Thymus (tissue), 14 donors: ENCODE data around the gene PARD3. TPM values are rescaled to one million over a fixed set of nuclear protein-coding genes. Genes with fewer than 3 reads are reported as not detected.

ENCODE experiments used
- DNase-seq, 9 donors: peaks; one replicate each; pipeline ENCODE4 v3.0.0-alpha.2; 2013; ENCODE audit warnings: low spot score in 9 of 9, low read depth in 6 of 9, missing footprints in 1 of 9
- H3K27ac ChIP-seq, 2 donors: one replicate each; pipeline ENCODE4 v1.5.1; 2013; ENCODE audit warnings: control low read depth in 1 of 2, low read depth in 1 of 2, low read length in 1 of 2, mild to moderate bottlenecking in 1 of 2, moderate library complexity in 1 of 2
- H3K27me3 ChIP-seq, 2 donors: one replicate each; pipeline ENCODE4 v1.5.1; 2013; ENCODE audit warnings: low read length in 1 of 2; ENCODE audit not compliant: control insufficient read depth in 2 of 2, insufficient read depth in 1 of 2
- H3K36me3 ChIP-seq, 2 donors: one replicate each; pipeline ENCODE4 v1.5.1; 2013; ENCODE audit warnings: low read length in 1 of 2, mild to moderate bottlenecking in 1 of 2, moderate library complexity in 1 of 2; ENCODE audit not compliant: control insufficient read depth in 2 of 2, insufficient read depth in 2 of 2
- H3K4me1 ChIP-seq, 2 donors: one replicate each; pipeline ENCODE4 v1.5.1; 2013; ENCODE audit warnings: low read length in 2 of 2; ENCODE audit not compliant: control insufficient read depth in 2 of 2, insufficient read depth in 2 of 2
- H3K4me3 ChIP-seq, 2 donors: one replicate each; pipeline ENCODE4 v1.5.1; 2013; ENCODE audit warnings: low read length in 2 of 2, control low read depth in 1 of 2, mild to moderate bottlenecking in 1 of 2
- H3K9me3 ChIP-seq, 2 donors: one replicate each; pipeline ENCODE4 v1.5.1; 2013; ENCODE audit warnings: low read length in 1 of 2, mild to moderate bottlenecking in 1 of 2; ENCODE audit not compliant: control insufficient read depth in 2 of 2, insufficient read depth in 1 of 2
- WGBS: extraction: QIAGEN DNeasy Blood & Tissue Kit; methylation state at CpG from one replicate; pipeline ENCODE4 v1.1.7; 2013; 5-methylcytosine and 5-hydroxymethylcytosine counted together
- long read RNA-seq, 10 donors: transcript quantifications; one replicate each; lab custom pipeline, GENCODE V29; 2026
- polyA plus RNA-seq: library from polyadenylated mRNA; stranded (reverse); fragments of 200-250 nt; gene quantifications from one replicate; pipeline ENCODE4 v1.2.3, GENCODE V29; 2013
- total RNA-seq: library from RNA; stranded (reverse); fragments of 120-200 nt; gene quantifications from one replicate; pipeline ENCODE4 v1.2.4, GENCODE V29; 2013
- donor health status: healthy.

Gene PARD3
- total RNA-seq (23.5 TPM), polyA plus RNA-seq (13.3 TPM)
- long read RNA-seq, donor 1: 0 reads
- long read RNA-seq, donor 2: 0 reads
- long read RNA-seq, donor 3: 0 reads
- long read RNA-seq, donor 4: 0 reads
- long read RNA-seq, donor 5: 0 reads
- long read RNA-seq, donor 6: 0 reads
- long read RNA-seq, donor 7: 0 reads
- long read RNA-seq, donor 8: 0 reads
- long read RNA-seq, donor 9: 0 reads
- long read RNA-seq, donor 10: 0 reads

DNA sequence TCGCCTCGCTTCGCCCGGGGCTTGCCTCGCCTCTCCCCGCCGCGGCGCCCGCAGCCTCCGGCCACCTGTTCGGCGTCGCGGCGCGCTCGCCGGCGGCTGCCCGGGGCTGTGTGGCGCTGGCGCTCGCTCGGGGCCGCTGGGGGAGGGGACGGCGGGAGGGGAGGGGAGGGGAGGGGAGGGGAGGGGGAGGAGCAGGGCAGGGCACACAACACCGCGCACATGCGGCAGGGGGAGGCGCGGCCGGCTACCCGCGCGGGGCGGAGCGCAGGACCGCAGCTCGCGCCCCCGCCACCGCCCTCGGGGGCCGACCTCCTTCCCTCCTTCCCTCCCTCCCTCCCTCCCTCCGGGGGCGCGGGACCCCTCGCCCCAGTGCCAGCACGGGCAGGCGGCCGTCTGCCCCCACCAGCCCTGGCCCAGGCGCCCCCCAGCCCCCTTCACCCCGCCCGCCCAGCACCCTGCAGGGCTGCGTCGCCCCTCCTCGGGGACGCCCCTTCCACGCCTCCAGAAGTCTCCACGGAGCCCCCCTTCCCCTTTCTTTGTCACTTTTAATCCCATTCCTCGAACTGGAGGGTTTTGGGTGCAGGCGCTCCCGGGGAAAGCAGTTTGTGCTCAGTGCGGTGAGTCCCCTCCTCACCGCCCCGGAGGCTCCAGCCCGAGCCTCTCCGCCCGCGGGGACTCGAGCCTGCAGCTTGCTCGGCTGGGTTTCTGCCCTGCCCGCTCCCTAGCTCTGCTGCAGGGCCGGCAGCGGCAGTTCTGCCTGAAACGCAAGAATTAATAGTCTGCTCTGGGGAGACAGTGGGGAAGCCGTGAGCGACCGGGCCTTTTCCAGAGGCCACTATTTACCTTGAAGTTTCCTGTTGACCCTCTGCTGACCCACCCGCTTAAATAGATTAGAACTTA, at the start of gene PARD3:
Gene PARD3 (minus strand): TSS at position 112 of the 900 bp plus-strand sequence. CDS start 301 bp downstream, outside the sequence.
- WGBS: under 1% methylated on average over 78 of the region's 82 CpGs
- Histone ChIP-seq H3K9me3 (peaks cover 0 to 5% of the 10 kb centered on the region in 2 donors), H3K36me3 (no peaks in the 10 kb centered on the region), H3K4me3 (peak within 1 kb of the TSS; percentile 65 to 73), H3K27ac (peak within 1 kb of the TSS in 1 of 2 donors; percentile 68), H3K27me3 (peaks cover 33 to 41% of the 10 kb centered on the region in 2 donors), H3K4me1 (peaks cover 12 to 25% of the 10 kb centered on the region in 2 donors)
- DNase-seq: peak in 3 of 9 donors; percentile 59 to 72 (median 68)

DNA sequence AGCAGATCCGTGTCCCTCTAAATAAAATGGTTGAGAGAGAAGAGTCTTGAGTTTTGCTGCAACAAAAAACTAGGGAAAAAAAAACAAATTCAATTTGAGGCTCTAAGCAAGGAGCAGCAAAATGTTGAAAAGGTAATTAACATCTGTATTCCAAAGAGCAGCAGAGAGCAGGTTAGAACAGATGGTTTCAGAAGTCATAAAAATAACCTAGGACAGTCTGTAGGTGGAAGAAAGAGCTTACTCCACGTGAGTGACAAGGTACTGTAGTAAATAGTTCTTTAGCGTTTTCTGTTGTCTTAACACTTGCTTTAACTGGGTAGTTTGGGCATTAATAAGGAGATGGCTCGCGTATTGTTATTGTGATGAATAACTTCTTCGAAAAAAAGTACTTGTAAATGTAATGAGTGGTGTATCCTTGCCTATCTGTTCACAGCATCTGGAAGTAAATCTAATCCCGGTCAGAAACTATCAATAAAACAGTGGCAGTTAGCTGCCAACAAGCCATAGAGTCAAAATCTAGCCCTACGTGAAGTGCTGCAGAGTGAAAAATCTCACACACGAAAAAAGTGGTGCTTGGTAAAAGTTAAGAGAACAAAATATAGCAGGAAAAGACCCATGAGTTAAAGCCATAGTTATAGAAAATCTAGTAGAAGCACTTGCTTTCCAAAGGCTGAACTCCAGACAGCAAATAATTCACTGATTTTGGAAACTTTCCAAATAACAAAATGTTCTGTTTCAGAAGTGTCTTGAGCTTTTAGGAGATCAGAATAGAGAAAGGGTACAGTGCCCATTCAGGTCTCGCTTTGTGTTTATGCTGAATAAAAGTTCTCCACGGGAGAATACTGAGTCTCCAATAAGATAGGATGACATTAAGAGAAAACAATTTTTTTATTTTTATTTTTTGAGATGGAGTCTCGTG, 49.3 kb upstream of the PARD3 start:
- 71% methylated on average over 12 of the region's 12 CpGs for WGBS
- no peaks in the 10 kb centered on the region for H3K27me3 ChIP-seq
- peaks cover 17 to 36% of the 10 kb centered on the region in 2 donors for H3K4me1 ChIP-seq
- no peak overlapping the region for H3K27ac ChIP-seq
- H3K9me3 ChIP-seq: no peaks in the 10 kb centered on the region
- no peaks in the 10 kb centered on the region for H3K36me3 ChIP-seq
- DNase-seq: peak in 1 of 9 donors; percentile 23
- no peak overlapping the region for H3K4me3 ChIP-seq

- no peak overlapping the region for H3K4me3 ChIP-seq
- H3K9me3 ChIP-seq: no peaks in the 10 kb centered on the region
- no peak overlapping the region for H3K27ac ChIP-seq
- peaks cover 11 to 30% of the 10 kb centered on the region in 2 donors for H3K4me1 ChIP-seq
- no peaks in the 10 kb centered on the region for H3K36me3 ChIP-seq
- H3K27me3 ChIP-seq: no peaks in the 10 kb centered on the region
- no peak for DNase-seq
- WGBS: 97% methylated on average over 3 of the region's 3 CpGs
Measured at GRCh38 chr10:34862892-34863291, 47.8 kb upstream of the PARD3 start.

DNA sequence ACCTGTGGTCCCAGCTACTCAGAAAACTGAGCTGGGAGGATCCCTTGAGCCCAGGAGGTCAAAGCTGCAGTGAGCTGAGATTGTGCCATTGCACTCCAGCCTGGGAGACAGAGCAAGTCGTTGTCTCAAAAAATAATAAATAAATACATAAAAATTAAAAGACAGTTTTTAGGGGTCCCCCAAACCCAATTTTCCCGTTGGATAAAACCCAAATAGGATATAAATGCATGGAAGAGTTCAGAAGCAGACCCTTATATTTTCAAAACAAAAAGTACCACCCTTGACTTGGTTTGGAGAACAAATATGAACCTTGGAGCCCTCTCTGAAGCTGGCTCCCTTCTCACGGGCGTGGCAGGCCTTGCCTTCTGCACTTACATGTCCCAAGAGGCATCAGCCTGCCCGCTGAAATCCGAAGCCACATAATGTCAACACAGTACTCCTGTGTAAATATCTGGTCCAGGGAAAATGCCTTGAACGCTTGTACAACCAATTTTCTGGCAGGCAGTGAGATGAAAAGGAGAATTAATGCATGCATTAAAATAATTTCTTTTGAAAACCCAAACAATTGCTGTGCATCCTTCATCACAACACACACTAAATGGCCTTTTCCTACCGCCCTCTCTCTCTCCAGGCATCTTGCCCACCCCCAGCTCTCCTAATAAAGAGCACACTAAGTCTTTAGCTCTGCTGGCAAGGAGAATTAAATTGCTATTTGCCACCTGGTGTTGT, 46.4 kb upstream of the PARD3 start:
- peaks cover 8 to 23% of the 10 kb centered on the region in 2 donors for H3K4me1 ChIP-seq
- no peaks in the 10 kb centered on the region for H3K27me3 ChIP-seq
- H3K4me3 ChIP-seq: no peak overlapping the region
- H3K27ac ChIP-seq: no peak overlapping the region
- no peaks in the 10 kb centered on the region for H3K9me3 ChIP-seq
- no peaks in the 10 kb centered on the region for H3K36me3 ChIP-seq
- 85% methylated on average over 8 of the region's 8 CpGs for WGBS
- no peak for DNase-seq

GRCh38 chr10:34859170-34859569, 44.1 kb upstream of the PARD3 start:
- no peak for DNase-seq
- Histone ChIP-seq H3K27me3 (no peaks in the 10 kb centered on the region), H3K27ac (no peak overlapping the region), H3K36me3 (no peaks in the 10 kb centered on the region), H3K4me1 (peaks cover 6 to 18% of the 10 kb centered on the region in 2 donors), H3K4me3 (no peak overlapping the region), H3K9me3 (no peaks in the 10 kb centered on the region)

- 71% methylated on average over 8 of the region's 8 CpGs for WGBS
- Histone ChIP-seq H3K4me1 (peaks cover 3 to 10% of the 10 kb centered on the region in 2 donors), H3K27me3 (no peaks in the 10 kb centered on the region), H3K27ac (no peak overlapping the region), H3K4me3 (no peak overlapping the region), H3K9me3 (no peaks in the 10 kb centered on the region), H3K36me3 (no peaks in the 10 kb centered on the region)
- peak in 1 of 9 donors; percentile 58 for DNase-seq
Measured at GRCh38 chr10:34858003-34858402, 42.9 kb upstream of the PARD3 start.

DNA sequence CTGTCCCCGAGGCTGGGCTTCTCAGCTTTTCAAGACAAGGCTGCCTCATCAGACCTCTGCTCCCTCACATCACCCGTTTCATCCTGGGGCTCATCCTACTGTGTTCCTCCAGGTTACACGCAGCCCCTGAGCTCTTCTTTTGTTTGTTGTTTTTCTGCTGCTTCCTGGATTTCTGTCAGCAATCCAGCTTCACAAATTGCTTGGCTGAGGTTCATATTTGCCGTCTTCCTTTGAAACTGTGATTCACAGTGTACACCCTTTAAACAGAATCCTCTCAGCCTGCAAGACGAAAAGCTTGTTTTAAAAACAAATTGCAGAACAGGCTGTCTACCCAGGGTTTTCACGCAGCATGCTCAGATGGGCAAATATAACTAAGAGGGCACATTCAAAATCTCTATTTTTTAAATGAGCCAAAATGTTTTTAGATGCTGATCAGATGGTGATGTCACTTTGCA, 39.1 kb upstream of the PARD3 start:
- WGBS: 65% methylated on average over 6 of the region's 6 CpGs
- no peak for DNase-seq
- H3K27ac ChIP-seq: no peak overlapping the region
- no peaks in the 10 kb centered on the region for H3K9me3 ChIP-seq
- no peaks in the 10 kb centered on the region for H3K36me3 ChIP-seq
- no peaks in the 10 kb centered on the region for H3K27me3 ChIP-seq
- no peak overlapping the region for H3K4me3 ChIP-seq
- H3K4me1 ChIP-seq: peaks cover 3 to 10% of the 10 kb centered on the region in 2 donors

GRCh38 chr10:34853357-34853756, 38.3 kb upstream of the PARD3 start:
- Histone ChIP-seq H3K4me3 (no peak overlapping the region), H3K9me3 (no peaks in the 10 kb centered on the region), H3K4me1 (peaks cover 3 to 9% of the 10 kb centered on the region in 2 donors), H3K36me3 (no peaks in the 10 kb centered on the region), H3K27ac (no peak overlapping the region), H3K27me3 (no peaks in the 10 kb centered on the region)
- WGBS: 75% methylated on average over 4 of the region's 4 CpGs
- no peak for DNase-seq
